Measurements from ENCODE around the gene MYBPC1.

Gene MYBPC1

DNA sequence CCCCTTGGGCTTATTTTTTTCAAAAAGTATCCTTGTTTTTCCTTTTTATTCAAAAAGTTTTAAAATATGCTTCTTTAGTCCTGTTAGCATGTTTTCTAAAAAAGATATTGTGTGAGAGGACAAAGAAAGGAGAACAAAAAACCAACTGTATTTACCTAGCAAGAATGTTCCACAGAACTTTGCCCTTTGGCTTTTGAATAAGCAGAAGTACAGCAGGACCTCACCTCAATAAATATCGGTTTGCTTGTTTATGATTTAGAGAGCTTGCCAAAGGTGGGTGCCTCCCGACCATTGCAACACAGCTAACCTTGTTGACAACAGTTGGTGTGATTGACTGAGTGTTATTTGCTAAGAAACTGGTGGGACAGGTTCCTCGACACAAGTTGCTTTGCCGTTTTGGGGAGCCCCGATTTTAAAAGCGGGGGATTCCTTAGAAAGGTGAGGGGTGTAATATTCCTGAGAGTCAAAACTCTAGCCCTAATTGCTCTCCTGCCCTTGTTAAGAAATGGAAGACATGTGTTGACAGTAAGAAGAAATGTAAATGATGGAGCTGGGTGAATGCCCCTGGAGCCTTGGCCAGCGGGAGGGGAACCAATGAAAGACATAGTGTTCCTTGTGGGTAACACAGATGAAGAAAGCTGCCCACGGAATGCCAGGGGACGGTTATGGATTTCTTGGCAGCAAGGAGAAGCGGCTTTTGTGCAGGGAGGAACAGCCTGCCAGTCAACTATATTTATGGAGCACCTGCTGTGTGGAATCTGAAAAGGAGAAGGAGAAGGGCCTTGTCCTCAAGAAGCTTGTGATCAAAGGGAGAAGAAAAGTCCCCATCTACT, 13.7 kb downstream of the MYBPC1 start:
- no peak overlapping the region for H3K4me3 ChIP-seq (ENCODE audit: low read depth, low read length)
- TF ChIP-seq, protein P1, sequence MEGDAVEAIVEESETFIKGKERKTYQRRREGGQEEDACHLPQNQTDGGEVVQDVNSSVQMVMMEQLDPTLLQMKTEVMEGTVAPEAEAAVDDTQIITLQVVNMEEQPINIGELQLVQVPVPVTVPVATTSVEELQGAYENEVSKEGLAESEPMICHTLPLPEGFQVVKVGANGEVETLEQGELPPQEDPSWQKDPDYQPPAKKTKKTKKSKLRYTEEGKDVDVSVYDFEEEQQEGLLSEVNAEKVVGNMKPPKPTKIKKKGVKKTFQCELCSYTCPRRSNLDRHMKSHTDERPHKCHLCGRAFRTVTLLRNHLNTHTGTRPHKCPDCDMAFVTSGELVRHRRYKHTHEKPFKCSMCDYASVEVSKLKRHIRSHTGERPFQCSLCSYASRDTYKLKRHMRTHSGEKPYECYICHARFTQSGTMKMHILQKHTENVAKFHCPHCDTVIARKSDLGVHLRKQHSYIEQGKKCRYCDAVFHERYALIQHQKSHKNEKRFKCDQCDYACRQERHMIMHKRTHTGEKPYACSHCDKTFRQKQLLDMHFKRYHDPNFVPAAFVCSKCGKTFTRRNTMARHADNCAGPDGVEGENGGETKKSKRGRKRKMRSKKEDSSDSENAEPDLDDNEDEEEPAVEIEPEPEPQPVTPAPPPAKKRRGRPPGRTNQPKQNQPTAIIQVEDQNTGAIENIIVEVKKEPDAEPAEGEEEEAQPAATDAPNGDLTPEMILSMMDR (IDR thresholded peaks at IDR 0.05; ENCODE audit: borderline replicate concordance, insufficient read depth, low read depth, low read length) = no peak

DNA sequence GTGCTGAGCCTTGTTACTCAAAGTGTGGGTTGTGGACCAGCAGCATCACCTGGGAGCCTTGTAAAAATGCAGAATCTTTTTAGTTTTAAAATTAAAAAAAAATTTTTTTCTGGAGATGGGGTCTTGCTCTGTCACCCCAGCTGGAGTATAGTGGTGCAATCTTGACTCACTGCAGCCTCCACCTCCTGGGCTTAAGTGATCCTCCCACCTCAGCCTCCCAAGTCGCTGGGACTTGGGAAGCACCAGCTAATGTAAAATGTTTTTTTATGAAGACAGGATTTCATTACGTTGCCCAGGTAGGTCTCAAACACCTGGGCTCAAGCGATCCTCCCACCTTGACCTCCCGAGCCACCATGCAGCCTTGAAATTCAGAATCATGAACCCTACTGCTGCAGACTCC, 14.4 kb downstream of the MYBPC1 start:
- H3K4me3 ChIP-seq (ENCODE audit: low read depth, low read length) = no peak overlapping the region
- TF ChIP-seq, protein P1 (IDR thresholded peaks at IDR 0.05; ENCODE audit: borderline replicate concordance, insufficient read depth, low read depth, low read length) = no peak

DNA sequence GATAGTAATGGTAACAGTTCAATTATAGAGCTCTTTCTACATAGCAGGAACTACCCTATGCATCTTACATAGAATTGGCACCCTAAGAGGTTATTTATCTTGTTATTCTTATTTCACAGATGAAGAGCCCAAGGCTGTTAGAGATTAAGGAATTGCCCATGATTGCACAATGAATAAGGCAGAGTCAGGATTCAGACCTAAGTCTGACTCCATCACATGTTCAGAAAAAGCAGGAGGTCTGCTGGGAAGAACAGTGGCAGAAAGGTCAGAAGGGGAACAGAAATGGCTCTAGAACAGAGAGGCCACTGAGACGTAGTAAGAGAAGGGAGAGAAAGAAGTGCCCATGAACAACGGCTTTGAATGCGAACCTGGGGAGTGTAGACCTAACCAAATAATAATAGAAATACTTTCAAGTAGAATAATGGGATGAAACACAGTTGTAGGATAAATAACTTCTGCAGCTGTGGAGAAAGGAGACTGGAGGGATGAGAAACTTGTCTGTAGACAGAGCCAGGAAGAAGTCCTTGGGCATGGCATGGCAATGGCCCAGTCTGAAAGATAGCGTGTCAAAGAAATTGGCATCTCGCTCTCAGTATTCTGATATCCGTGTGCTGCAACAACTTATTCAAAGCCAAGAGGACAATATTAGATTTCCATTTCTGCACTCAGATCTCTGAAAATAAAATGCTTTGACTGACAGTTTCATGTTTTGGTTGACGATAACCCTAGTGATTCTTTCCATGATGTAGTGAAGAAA, 17.6 kb downstream of the MYBPC1 start:
- TF ChIP-seq, protein P1 (IDR thresholded peaks at IDR 0.05; ENCODE audit: borderline replicate concordance, insufficient read depth, low read depth, low read length) = no peak

DNA sequence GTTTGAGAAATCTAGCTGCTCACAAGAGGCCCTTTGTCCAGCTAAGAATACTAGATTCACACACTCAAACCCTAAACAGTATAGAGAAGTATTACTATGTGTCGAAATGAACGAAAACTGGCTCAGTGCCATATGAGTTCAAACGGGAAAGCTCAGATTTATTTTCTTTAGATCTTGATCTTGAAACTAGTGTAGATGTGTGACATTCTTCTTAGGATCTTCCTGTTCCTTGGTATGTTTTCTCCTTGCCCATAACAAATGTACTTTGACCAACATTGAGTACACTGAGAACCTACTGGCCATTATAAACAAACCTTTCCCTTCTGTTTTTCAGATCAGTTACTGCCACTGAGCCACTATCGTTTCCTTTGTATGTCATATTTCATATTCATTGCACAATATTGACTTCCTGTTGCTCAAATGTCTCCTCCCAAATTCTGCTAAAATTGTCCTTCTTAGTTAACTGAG, 21.3 kb downstream of the MYBPC1 start:
- TF ChIP-seq, protein P1 (IDR thresholded peaks at IDR 0.05; ENCODE audit: borderline replicate concordance, insufficient read depth, low read depth, low read length) = no peak
- no peak overlapping the region for H3K4me3 ChIP-seq (ENCODE audit: low read depth, low read length)

More for the DNA sequence above, 17.6 kb downstream of the MYBPC1 start:
- H3K4me3 ChIP-seq (ENCODE audit: low read depth, low read length) = no peak overlapping the region

DNA sequence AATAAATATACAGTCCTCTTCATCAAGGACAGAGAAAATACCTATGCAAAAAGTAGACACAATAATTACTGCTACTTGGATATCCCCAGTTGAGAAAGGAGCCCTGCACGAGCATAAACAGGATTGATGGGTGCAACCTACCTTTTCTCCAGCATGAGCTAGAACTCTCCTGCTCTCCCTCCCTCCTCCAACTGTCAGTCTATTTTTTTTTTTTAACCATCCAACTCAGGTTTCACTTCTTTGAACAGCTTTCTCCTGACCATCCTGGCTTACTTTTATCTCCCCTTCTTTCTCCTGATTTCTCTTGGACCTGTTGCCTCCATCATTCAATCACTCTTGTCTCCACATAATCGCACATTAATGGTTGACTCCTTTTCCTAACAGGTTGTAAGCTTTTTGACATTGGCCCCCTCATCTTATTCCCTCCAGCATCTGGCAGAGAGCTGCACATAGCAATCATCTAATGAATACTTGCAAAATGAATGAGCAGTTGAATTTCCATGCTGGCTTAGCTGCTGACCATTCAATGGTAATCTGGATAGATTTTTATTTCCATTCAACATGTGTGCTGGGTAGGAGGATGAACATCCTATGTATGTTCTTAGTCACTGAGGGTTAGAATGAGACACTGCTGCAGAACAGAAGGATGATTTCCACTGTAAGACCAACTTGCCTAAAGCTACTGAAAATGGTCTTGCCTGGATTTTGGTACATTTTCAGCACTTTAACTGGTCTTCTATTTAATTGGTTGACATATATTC, 24.4 kb downstream of the MYBPC1 start:
- TF ChIP-seq, protein P1 (IDR thresholded peaks at IDR 0.05; ENCODE audit: borderline replicate concordance, insufficient read depth, low read depth, low read length) = no peak
- H3K4me3 ChIP-seq (ENCODE audit: low read depth, low read length) = no peak overlapping the region

DNA sequence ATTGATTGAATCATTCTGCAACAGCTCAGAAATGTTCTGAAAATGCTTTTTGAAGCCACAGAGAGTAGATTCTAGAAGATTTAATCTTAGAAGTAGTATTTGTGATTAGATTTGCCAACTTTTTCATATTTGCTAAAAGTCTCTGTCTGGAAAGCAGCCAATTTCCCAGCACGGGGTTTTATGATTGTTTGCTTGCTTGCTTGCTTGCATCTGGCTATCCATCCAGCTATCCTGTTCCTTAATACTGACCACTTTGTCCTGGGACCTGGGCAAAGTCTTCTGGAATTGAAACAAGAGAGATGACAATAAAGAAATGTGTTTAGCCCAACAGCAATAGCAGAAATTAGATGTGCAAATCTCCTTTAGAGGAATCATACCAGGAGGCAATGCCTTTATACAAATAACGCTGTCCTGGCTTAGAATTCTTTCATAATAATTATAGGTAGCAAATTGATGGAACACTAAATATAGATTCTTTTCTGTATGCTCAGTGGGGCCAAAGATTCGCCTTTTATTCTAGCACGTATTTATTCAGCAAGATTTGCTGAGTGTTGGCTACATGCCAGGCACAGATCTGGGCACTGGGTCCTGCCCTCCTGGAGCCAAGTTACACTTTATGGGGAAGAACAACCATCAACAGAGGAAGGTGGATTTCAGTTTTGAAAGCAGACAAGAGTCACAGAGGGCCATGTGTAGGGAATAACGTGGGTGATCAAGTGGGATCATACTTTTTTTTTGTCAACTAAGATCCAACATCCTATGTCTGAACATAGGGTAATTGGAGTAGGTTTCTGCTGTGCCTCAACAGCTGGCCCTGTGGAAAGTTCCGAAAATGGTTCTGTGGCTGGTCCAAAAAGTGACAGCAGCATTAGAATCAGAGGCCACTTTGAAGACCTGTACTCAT, 25.3 kb downstream of the MYBPC1 start:
- no peak overlapping the region for H3K4me3 ChIP-seq (ENCODE audit: low read depth, low read length)
- TF ChIP-seq, protein P1 (IDR thresholded peaks at IDR 0.05; ENCODE audit: borderline replicate concordance, insufficient read depth, low read depth, low read length) = no peak
